H9 (cell line): ENCODE data around the gene SHCBP1. TPM values are rescaled to one million over a fixed set of nuclear protein-coding genes. Genes with fewer than 3 reads are reported as not detected.

Experiments used
- DNase-seq: peaks from one replicate; pipeline ENCODE4 v3.0.0-alpha.2; 2017
- H2AFZ ChIP-seq: one replicate; pipeline ENCODE4 v1.6.1; 2013; ENCODE audit warnings: mild to moderate bottlenecking, low read length, control low read depth, moderate library complexity
- H2AK5ac ChIP-seq: 2 replicates; pipeline ENCODE4 v1.6.1; 2013; ENCODE audit warnings: low read length, control low read depth, mixed read lengths; ENCODE audit not compliant: insufficient read length
- H2BK120ac ChIP-seq: one replicate; pipeline ENCODE4 v1.6.1; 2013; ENCODE audit warnings: low read depth, mild to moderate bottlenecking, low read length, control low read depth, inconsistent platforms; ENCODE audit not compliant: poor library complexity, severe bottlenecking
- H2BK12ac ChIP-seq: 2 replicates; pipeline ENCODE4 v1.6.1; 2013; ENCODE audit warnings: low read length, control low read depth, mixed read lengths, low read depth; ENCODE audit not compliant: insufficient read length
- H2BK15ac ChIP-seq: 2 replicates; pipeline ENCODE4 v1.6.1; 2013; ENCODE audit warnings: low read depth, low read length, control low read depth
- H2BK20ac ChIP-seq: one replicate; pipeline ENCODE4 v1.6.1; 2013; ENCODE audit warnings: low read depth, mild to moderate bottlenecking, low read length, control low read depth, inconsistent platforms; ENCODE audit not compliant: poor library complexity, severe bottlenecking
- H2BK5ac ChIP-seq: 2 replicates; pipeline ENCODE4 v1.6.1; 2013; ENCODE audit warnings: low read length, control low read depth, mixed read lengths; ENCODE audit not compliant: insufficient read length
- H3K14ac ChIP-seq: 2 replicates; pipeline ENCODE4 v1.6.1; 2013; ENCODE audit warnings: low read length, control low read depth; ENCODE audit not compliant: insufficient read depth
- H3K18ac ChIP-seq: 2 replicates; pipeline ENCODE4 v1.6.1; 2013; ENCODE audit warnings: low read depth, mild to moderate bottlenecking, mixed read lengths, low read length, control low read depth; ENCODE audit not compliant: insufficient read length
- H3K23ac ChIP-seq: 2 replicates; pipeline ENCODE4 v1.6.1; 2013; ENCODE audit warnings: low read length, control low read depth, mixed read lengths, low read depth; ENCODE audit not compliant: insufficient read length
- H3K23me2 ChIP-seq: 2 replicates; pipeline ENCODE4 v1.6.1; 2013; ENCODE audit warnings: low read depth, mild to moderate bottlenecking, mixed read lengths, low read length, control low read depth; ENCODE audit not compliant: insufficient read length, poor library complexity, severe bottlenecking
- H3K27ac ChIP-seq: 2 replicates; pipeline ENCODE4 v1.5.1; 2013; ENCODE audit warnings: low read length, control low read depth, mixed read lengths, low read depth; ENCODE audit not compliant: insufficient read length
- H3K27me3 ChIP-seq: 2 replicates; pipeline ENCODE4 v1.6.1; 2013; ENCODE audit warnings: low read length, control low read depth, inconsistent platforms; ENCODE audit not compliant: insufficient read depth
- H3K4ac ChIP-seq: 2 replicates; pipeline ENCODE4 v1.6.1; 2013; ENCODE audit warnings: low read depth, mild to moderate bottlenecking, control low read depth, inconsistent platforms, low read length, moderate library complexity
- H3K4me1 ChIP-seq: 2 replicates; pipeline ENCODE4 v1.6.1; 2013; ENCODE audit warnings: low read length, control low read depth, inconsistent platforms; ENCODE audit not compliant: insufficient read depth
- H3K4me2 ChIP-seq: 2 replicates; pipeline ENCODE4 v1.6.1; 2013; ENCODE audit warnings: low read length, control low read depth, mixed read lengths; ENCODE audit not compliant: insufficient read length, insufficient read depth
- H3K56ac ChIP-seq: 2 replicates; pipeline ENCODE4 v1.6.1; 2013; ENCODE audit warnings: low read depth, mild to moderate bottlenecking, mixed read lengths, low read length, control low read depth; ENCODE audit not compliant: insufficient read length
- H3K79me1 ChIP-seq: 2 replicates; pipeline ENCODE4 v1.6.1; 2013; ENCODE audit warnings: low read depth, mild to moderate bottlenecking, moderate library complexity, low read length, control low read depth, inconsistent platforms; ENCODE audit not compliant: insufficient read depth, poor library complexity, severe bottlenecking
- H3K79me2 ChIP-seq: 2 replicates; pipeline ENCODE4 v1.6.1; 2013; ENCODE audit warnings: low read length, control low read depth, inconsistent platforms; ENCODE audit not compliant: insufficient read depth
- H3K9ac ChIP-seq: 2 replicates; pipeline ENCODE4 v1.6.1; 2013; ENCODE audit warnings: low read length, control low read depth, mixed read lengths; ENCODE audit not compliant: insufficient read length; ENCODE audit errors: extremely low read depth
- H3K9me3 ChIP-seq: one replicate; pipeline ENCODE4 v1.6.1; 2013; ENCODE audit warnings: low read depth, low read length, inconsistent platforms; ENCODE audit not compliant: control insufficient read depth
- H3T11ph ChIP-seq: one replicate; pipeline ENCODE4 v1.6.1; 2013; ENCODE audit warnings: mild to moderate bottlenecking, low read length, control low read depth, inconsistent platforms
- H4K20me1 ChIP-seq: one replicate; pipeline ENCODE4 v1.6.1; 2013; ENCODE audit not compliant: control insufficient read depth, insufficient read length, insufficient read depth
- H4K5ac ChIP-seq: 2 replicates; pipeline ENCODE4 v1.6.1; 2013; ENCODE audit warnings: low read depth, mild to moderate bottlenecking, mixed read lengths, low read length, control low read depth; ENCODE audit not compliant: insufficient read length
- H4K8ac ChIP-seq: replicated peaks from 2 replicates; pipeline ENCODE4 v1.6.1; 2013; ENCODE audit warnings: low read length, control low read depth, mixed read lengths, low read depth; ENCODE audit not compliant: insufficient read length
- H4K91ac ChIP-seq: 2 replicates; pipeline ENCODE4 v1.6.1; 2013; ENCODE audit warnings: low read depth, mild to moderate bottlenecking, moderate library complexity, mixed read lengths, low read length, control low read depth; ENCODE audit not compliant: insufficient read length
- H3K27ac Mint-ChIP-seq, 3 experiments: 2 replicates in 2 of 3; 3 replicates in 1 of 3; pipeline ENCODE4 v1.8.0; 2020 to 2021; ENCODE audit warnings: mixed read lengths in 3 of 3, mild to moderate bottlenecking in 1 of 3, moderate library complexity in 1 of 3
- H3K27me3 Mint-ChIP-seq: 2 replicates; pipeline ENCODE4 v1.8.0; 2021; ENCODE audit warnings: low read depth, mild to moderate bottlenecking, moderate library complexity, mixed read lengths
- H3K36me3 Mint-ChIP-seq, 3 experiments: 2 replicates in 2 of 3; 3 replicates in 1 of 3; pipeline ENCODE4 v1.8.0; 2020 to 2021; ENCODE audit warnings: low read depth in 3 of 3, mixed read lengths in 3 of 3; ENCODE audit not compliant: insufficient read depth in 1 of 3
- H3K4me1 Mint-ChIP-seq, 2 experiments: 2 replicates each; pipeline ENCODE4 v1.8.0; 2020; ENCODE audit warnings: mixed read lengths in 2 of 2
- H3K4me3 Mint-ChIP-seq, 2 experiments: 2 replicates in 1 of 2; 3 replicates in 1 of 2; pipeline ENCODE4 v1.8.0; 2020 to 2021; ENCODE audit warnings: mild to moderate bottlenecking in 2 of 2, mixed read lengths in 2 of 2, moderate library complexity in 1 of 2
- H3K9me3 Mint-ChIP-seq, 2 experiments: 2 replicates in 1 of 2; 3 replicates in 1 of 2; pipeline ENCODE4 v1.8.0; 2020; ENCODE audit warnings: mild to moderate bottlenecking in 2 of 2, mixed read lengths in 2 of 2, moderate library complexity in 1 of 2
- CTCF ChIP-seq: fragments of 200-600 bp; sonication (generic); conservative IDR thresholded peaks from 3 replicates; pipeline ENCODE4 v1.8.0; 2021; ENCODE audit warnings: antibody characterized with exemption, mild to moderate bottlenecking
- WGBS: extraction: QIAGEN DNeasy Blood & Tissue Kit; methylation state at CpG from one replicate; pipeline ENCODE4 v1.1.7; 2013; ENCODE audit warnings: missing lambda C conversion rate, low lambda C conversion rate, mixed read lengths; ENCODE audit not compliant: insufficient read length; ENCODE audit errors: extremely low coverage; 5-methylcytosine and 5-hydroxymethylcytosine counted together
- total RNA-seq: library from RNA; stranded (reverse); gene quantifications from 2 replicates; pipeline ENCODE4 v1.2.1, GENCODE V29; 2021

The SHCBP1 gene
- total RNA-seq, 1 experiment from 2014 or later = 16.6 TPM

DNA sequence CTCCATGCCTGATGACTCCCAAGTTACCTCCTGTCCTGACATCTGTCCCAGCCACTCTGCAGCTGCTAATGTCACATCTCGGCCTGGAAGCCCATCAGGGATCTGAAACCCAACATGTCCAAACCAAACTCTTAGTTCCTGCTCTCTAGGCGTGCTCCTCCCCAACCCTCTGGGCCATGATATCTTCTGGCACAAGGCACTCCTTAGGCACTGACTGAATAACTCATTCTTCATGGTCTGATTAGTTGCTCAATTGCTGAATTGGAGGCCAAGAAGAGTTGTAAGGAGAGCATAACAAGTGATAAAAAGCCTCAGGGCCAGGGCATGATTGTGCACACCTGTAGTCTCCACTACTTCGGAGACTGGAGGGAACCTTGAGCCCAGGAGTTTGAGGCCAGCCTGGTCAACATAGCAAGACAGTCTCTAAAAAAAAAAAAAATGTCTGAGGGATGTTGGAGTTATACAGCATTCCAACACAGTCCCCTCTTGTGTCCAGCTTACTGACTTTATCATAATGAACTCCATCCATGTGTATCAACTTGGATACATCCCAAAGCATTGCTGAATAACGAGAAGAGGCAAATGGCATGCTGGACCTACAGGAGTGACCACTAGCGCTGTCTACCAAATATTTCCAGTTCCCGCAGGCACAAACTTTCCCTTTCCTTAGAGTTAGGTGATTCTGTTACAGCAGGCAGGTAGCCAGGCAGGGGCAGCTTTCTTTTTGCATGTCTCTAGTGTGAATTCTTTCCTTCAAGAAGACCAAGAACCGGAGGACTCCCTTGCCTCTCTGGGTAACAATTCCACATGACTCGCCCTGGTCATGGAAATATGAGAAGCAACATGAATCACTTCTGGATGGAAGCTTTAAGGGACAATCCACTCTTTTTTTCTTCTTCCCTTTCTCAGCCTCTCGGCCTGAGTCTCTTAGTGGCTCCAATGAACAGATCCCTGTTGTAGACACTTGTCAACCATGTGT, 18.1 kb upstream of the SHCBP1 start:
- Mint-ChIP-seq H3K9me3 (peaks cover 8 to 9% of the 10 kb centered on the region in 2 experiments; a peak in 3 of 5 replicates), H3K36me3 (no peaks in the 10 kb centered on the region; a peak in 1 of 7 replicates), H3K27ac (peak overlapping the region in 2 of 3 experiments; percentile 4 to 75; a peak in 2 of 7 replicates), H3K27me3 (peaks cover 30% of the 10 kb centered on the region), H3K4me1 (no peaks in the 10 kb centered on the region; a peak in 1 of 4 replicates), H3K4me3 (no peak overlapping the region; a peak in 1 of 5 replicates)
- no peak overlapping the region for H3K23ac ChIP-seq
- no CpG with 5 or more reads among the region's 9 CpGs for WGBS
- H4K20me1 ChIP-seq = no peaks in the 10 kb centered on the region
- no peak overlapping the region for H3T11ph ChIP-seq
- H3K4ac ChIP-seq = no peak overlapping the region
- no peaks in the 10 kb centered on the region for H3K4me1 ChIP-seq
- no peak overlapping the region for H3K27ac ChIP-seq
- no peak overlapping the region for H3K9ac ChIP-seq
- H3K9me3 ChIP-seq = no peaks in the 10 kb centered on the region
- H3K18ac ChIP-seq = no peak overlapping the region
- H3K4me2 ChIP-seq = no peak overlapping the region
- H2BK120ac ChIP-seq = no peak overlapping the region
- H3K56ac ChIP-seq = no peak overlapping the region
- H2AK5ac ChIP-seq = no peak overlapping the region
- no peak overlapping the region for H2AFZ ChIP-seq
- H4K8ac ChIP-seq = no peak overlapping the region
- no peak for TF ChIP-seq CTCF
- no peak overlapping the region for H2BK12ac ChIP-seq
- H4K5ac ChIP-seq = no peak overlapping the region
- H3K79me2 ChIP-seq = no peaks in the 10 kb centered on the region
- no peaks in the 10 kb centered on the region for H3K79me1 ChIP-seq
- H4K91ac ChIP-seq = no peak overlapping the region
- no peaks in the 10 kb centered on the region for H3K27me3 ChIP-seq
- no peak overlapping the region for H2BK15ac ChIP-seq
- no peak overlapping the region for H3K14ac ChIP-seq
- DNase-seq = no peak
- H2BK5ac ChIP-seq = no peak overlapping the region
- no peaks in the 10 kb centered on the region for H3K23me2 ChIP-seq
- no peak overlapping the region for H2BK20ac ChIP-seq
